ENCODE results near the gene IL20RB.
"Not testable (repeated sequence)": the region's sequence is repeated elsewhere in the genome, so short reads cannot be mapped to it uniquely, and the experiment has no call there.

IL20RB gene

GRCh38 chr3:136994772-136995516 lies 37.2 kb downstream of the IL20RB start:
- peak; percentile 47 for DNase-seq (ENCODE audit: low read depth, low spot score)
- POLR2A ChIA-PET = no interaction called here
- H3K4me3 ChIP-seq (ENCODE audit: low read depth, low read length) = no peak overlapping the region
- CTCF ChIA-PET = interaction anchor here (1.0 kb wide), 2 partner anchors 38 to 242 kb away, joined by 3 read pairs; partner anchors contain the start of gene STAG1
- TF ChIP-seq, protein P1, sequence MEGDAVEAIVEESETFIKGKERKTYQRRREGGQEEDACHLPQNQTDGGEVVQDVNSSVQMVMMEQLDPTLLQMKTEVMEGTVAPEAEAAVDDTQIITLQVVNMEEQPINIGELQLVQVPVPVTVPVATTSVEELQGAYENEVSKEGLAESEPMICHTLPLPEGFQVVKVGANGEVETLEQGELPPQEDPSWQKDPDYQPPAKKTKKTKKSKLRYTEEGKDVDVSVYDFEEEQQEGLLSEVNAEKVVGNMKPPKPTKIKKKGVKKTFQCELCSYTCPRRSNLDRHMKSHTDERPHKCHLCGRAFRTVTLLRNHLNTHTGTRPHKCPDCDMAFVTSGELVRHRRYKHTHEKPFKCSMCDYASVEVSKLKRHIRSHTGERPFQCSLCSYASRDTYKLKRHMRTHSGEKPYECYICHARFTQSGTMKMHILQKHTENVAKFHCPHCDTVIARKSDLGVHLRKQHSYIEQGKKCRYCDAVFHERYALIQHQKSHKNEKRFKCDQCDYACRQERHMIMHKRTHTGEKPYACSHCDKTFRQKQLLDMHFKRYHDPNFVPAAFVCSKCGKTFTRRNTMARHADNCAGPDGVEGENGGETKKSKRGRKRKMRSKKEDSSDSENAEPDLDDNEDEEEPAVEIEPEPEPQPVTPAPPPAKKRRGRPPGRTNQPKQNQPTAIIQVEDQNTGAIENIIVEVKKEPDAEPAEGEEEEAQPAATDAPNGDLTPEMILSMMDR (IDR thresholded peaks at IDR 0.05; ENCODE audit: insufficient read depth, low read length, missing control alignments) = no peak

- DNase-seq (ENCODE audit: low read depth, low spot score) = no peak
- CTCF ChIA-PET = interaction anchor here (0.8 to 1.6 kb wide), 4 partner anchors 12 to 243 kb away, joined by 3 to 6 read pairs (median 4); partner anchors contain the start of gene STAG1
- TF ChIP-seq, protein P1 (IDR thresholded peaks at IDR 0.05; ENCODE audit: insufficient read depth, low read length, missing control alignments) = no peak
- POLR2A ChIA-PET = no interaction called here
- H3K4me3 ChIP-seq (ENCODE audit: low read depth, low read length) = no peak overlapping the region
Measured at GRCh38 chr3:136995652-136996051, 37.9 kb downstream of the IL20RB start.

GRCh38 chr3:137000039-137000438 lies 42.3 kb downstream of the IL20RB start:
- ChIA-PET CTCF (interaction anchor here (0.9 to 1.4 kb wide), 3 partner anchors 10 to 248 kb away, joined by 4 to 9 read pairs (median 4); partner anchors contain the start of gene STAG1), POLR2A (no interaction called here)
- H3K4me3 ChIP-seq (ENCODE audit: low read depth, low read length) = no peak overlapping the region
- TF ChIP-seq, protein P1 (IDR thresholded peaks at IDR 0.05; ENCODE audit: insufficient read depth, low read length, missing control alignments) = no peak
- no peak for DNase-seq (ENCODE audit: low read depth, low spot score)

- POLR2A ChIA-PET; CTCF ChIA-PET; DNase-seq (ENCODE audit: low read depth, low spot score); H3K4me3 ChIP-seq (ENCODE audit: low read depth, low read length): not testable (repeated sequence)
Measured at GRCh38 chr3:137007376-137007775, 49.6 kb downstream of the IL20RB start.

GRCh38 chr3:137008131-137008530 lies 50.3 kb downstream of the IL20RB start:
- TF ChIP-seq, protein P1 (IDR thresholded peaks at IDR 0.05; ENCODE audit: insufficient read depth, low read length, missing control alignments) = no peak
- DNase-seq (ENCODE audit: low read depth, low spot score) = no peak
- CTCF ChIA-PET = interaction anchor here (1.2 kb wide), 1 partner anchor 255 kb away, joined by 4 read pairs; no protein-coding TSS in a partner anchor
- no peak overlapping the region for H3K4me3 ChIP-seq (ENCODE audit: low read depth, low read length)
- POLR2A ChIA-PET = no interaction called here

- DNase-seq (ENCODE audit: low read depth, low spot score) = no peak
- ChIA-PET POLR2A (no interaction called here), CTCF (interaction anchor here (1.2 kb wide), 1 partner anchor 256 kb away, joined by 4 read pairs; no protein-coding TSS in a partner anchor)
- TF ChIP-seq, protein P1 (IDR thresholded peaks at IDR 0.05; ENCODE audit: insufficient read depth, low read length, missing control alignments) = no peak
- no peak overlapping the region for H3K4me3 ChIP-seq (ENCODE audit: low read depth, low read length)
Measured at GRCh38 chr3:137008976-137009375, 51.2 kb downstream of the IL20RB start.
